Measurements from ENCODE around the gene MPV17.
"Not testable (repeated sequence)": the region's sequence is repeated elsewhere in the genome, so short reads cannot be mapped to it uniquely, and the experiment has no call there.

MPV17 gene

DNA sequence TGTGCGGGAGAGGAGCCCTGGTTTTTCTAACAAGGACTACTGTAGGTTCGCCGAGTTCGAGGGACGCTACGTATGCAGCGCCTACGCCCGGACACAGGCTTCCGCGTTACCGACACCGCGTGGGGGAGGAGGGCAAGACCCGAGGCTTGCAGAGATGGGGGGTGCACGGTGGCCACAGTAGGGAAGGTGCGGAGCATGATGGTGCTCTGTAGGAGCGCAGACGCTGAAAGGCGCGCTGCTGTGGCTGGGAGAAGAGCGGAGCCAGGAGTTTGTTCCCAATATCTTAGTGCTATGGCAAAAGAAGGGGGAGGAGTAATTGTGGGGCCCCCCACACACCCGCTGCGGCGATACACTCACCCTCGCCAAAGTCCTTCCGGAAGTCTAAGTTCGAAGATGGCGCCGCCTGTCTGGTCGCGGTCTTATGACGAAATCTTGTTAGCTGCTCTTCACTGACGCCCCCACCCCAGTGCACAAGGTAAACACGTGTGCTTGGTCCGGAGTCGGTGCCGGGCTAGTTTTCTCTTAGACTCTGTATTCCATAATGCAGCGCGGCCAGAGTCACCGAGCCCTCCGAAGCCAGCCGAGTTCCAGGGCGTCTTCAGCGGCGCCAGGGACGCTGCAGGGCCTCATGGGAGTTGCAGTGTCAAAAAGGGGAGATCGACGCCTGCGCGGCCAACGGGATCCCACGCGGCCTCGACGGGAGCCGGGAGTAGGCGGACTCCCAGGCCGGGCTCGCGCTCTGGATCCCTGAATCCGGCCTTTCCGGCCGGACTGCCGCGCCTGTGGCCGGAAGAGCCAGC, 33.7 kb upstream of the MPV17 start, which contains the start of gene GTF3C2:
GTF3C2 (minus strand) TSS at position 383 of the 800 bp plus-strand sequence. CDS start 13,210 bp downstream, outside the sequence.
- TF ChIP-seq, protein P1, sequence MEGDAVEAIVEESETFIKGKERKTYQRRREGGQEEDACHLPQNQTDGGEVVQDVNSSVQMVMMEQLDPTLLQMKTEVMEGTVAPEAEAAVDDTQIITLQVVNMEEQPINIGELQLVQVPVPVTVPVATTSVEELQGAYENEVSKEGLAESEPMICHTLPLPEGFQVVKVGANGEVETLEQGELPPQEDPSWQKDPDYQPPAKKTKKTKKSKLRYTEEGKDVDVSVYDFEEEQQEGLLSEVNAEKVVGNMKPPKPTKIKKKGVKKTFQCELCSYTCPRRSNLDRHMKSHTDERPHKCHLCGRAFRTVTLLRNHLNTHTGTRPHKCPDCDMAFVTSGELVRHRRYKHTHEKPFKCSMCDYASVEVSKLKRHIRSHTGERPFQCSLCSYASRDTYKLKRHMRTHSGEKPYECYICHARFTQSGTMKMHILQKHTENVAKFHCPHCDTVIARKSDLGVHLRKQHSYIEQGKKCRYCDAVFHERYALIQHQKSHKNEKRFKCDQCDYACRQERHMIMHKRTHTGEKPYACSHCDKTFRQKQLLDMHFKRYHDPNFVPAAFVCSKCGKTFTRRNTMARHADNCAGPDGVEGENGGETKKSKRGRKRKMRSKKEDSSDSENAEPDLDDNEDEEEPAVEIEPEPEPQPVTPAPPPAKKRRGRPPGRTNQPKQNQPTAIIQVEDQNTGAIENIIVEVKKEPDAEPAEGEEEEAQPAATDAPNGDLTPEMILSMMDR (IDR thresholded peaks at IDR 0.05; ENCODE audit: low read depth, low read length) = no peak
- peak within 1 kb of the TSS; percentile 82 for H3K4me3 ChIP-seq (ENCODE audit: low read depth, low read length)

DNA sequence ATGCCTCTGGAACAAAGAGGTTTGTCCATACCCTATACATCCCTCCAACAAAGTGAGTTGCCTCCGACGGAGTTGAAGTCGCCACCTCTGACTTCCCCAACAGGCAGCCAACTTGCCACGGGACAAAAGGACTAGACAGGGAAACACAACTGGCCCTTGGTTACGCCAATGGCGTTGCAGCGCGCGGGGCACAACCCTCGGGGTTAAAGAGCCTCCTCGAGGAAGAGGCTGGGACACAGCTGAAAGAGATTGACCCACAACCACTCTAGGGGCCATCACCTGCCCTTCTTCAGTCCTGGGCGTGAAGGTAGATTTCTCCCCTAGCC, 33.1 kb upstream of the MPV17 start:
- TF ChIP-seq, protein P1 (IDR thresholded peaks at IDR 0.05; ENCODE audit: low read depth, low read length) = no peak
- H3K4me3 ChIP-seq (ENCODE audit: low read depth, low read length) = peak overlapping the region; percentile 82

DNA sequence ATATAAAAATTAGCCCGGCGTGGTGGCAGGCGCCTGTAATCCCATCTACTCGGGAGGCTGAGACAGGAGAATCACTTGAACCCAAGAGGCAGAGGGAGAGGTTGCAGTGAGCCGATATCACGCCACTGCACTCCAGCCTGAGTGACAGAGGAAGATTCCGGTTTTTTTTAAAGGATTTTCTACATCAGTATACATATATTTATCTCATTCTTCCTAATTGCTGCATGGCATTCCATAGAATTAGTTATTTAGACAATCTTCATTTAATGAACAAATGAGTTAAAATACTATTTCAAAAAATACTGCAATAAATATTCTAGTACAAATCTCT, 31.7 kb upstream of the MPV17 start:
- TF ChIP-seq, protein P1 (IDR thresholded peaks at IDR 0.05; ENCODE audit: low read depth, low read length) = no peak
- H3K4me3 ChIP-seq (ENCODE audit: low read depth, low read length) = no peak overlapping the region

DNA sequence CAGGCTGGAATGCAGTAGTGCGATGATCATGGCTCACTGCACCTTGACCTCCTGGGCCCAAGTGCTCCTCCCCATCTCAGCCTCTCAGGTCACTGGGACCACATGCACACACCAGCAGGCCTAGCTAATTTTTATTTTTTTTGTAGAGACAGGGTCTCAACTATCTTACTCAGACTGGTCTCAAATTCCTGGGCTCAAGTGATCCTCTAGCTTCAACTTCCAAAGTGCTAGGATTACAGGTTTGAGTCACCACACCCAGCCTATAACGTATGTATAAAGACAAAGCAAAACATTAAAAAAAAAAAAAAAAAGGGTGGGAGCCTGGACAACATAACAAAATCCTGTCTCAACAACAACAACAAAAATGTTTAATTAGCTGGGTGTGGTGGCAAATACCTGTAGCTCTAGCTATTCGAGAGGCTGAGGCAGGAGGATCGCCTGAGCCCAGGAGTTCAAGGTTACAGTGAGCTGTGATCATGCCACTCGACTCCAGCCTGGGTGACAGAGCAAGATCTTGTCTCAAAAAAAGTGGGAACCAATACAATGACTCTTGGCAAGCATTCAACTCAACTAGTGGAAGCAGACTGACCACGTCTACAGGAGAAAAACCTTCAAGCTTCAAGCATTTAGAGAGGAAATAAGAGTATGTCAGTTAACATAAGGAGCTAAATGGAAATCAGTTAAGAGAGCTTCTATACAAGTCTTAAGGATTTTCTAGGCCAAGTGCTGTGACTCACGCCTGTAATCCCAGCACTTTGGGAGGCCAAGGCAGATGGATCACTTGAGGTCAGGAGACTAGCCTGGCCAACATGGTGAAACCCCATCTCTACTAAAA, 31.1 kb upstream of the MPV17 start:
- TF ChIP-seq, protein P1 (IDR thresholded peaks at IDR 0.05; ENCODE audit: low read depth, low read length) = no peak
- H3K4me3 ChIP-seq (ENCODE audit: low read depth, low read length) = no peak overlapping the region

DNA sequence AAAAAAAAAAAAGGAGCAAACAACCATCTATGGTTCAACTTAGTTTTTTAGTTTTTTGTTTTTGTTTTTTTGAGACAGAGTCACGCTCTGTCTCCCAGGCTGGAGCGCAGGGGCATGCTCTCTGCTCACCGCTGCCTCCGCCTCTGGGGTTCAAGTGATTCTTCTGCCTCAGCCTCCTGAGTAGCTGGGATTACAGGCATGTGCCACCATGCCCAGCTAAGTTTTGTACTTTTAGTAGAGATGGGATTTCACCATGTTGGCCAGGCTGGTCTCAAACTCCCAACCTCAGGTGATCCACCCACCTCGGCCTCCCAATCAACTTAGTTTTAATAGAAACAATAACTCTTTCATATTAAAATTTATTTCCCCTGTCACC, 30.5 kb upstream of the MPV17 start:
- H3K4me3 ChIP-seq (ENCODE audit: low read depth, low read length) = not testable (repeated sequence)

DNA sequence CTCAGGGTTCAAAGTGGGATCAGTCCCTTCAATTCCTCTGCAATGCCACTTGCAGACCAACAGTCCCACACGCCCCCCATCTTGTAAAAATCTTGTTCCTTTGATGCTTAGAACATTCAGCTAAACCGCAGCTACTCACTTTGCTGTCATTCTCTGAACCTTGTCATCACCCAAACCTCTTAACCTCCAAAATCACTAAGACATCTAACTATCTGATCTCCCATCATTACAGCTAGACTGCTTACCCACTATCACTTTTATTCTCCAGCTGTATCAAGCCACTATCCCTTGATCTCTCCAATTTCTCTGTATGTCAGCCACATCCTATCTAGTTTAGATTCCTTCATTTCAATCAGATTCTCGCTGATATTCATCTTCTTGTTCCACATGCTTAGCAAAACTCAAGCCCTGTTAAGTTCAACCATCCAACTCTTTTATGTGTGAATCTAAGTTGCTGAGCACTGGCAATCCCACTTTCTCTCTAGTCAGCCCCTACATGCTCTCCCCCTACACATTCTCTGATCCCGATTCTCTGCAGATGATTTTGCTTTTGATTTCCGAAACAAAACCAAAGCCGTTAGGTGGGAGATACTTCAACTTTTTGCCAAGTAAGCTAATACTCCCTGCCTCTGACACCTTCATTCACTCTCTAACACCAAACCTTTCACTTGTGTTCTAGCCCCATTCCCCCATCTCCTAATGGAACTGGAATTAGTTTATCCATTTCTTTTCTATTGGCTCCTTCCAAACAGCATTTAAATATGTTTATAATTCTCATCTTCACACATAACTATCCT, 29.1 kb upstream of the MPV17 start:
- H3K4me3 ChIP-seq (ENCODE audit: low read depth, low read length) = no peak overlapping the region
- TF ChIP-seq, protein P1 (IDR thresholded peaks at IDR 0.05; ENCODE audit: low read depth, low read length) = no peak

DNA sequence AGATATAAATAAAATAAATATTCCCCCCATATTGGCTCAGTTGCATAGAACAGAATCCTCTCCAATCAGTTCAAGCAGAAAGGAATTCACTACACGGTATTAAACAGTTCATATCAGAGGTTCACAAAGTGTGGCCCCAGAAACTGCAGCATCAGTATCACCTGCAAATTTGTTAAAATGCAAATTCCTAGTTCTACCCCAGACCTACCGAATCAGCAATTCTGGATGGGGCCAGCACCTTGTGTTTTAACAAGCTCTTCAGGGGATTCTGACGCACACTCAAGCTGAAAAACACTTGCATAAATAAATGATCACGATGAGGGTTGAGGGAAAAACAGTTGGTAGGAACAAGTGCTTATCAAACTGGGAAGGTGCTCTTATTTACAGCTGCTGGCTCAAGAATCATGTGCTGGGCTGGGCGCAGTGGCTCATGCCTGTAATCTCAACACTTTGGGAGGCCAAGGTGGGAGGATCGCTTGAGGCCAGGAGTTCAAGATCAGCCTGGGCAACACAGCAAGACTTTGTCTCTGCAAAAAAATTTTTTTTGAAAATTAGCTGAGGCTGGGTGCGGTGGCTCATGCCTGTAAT, 27.3 kb upstream of the MPV17 start:
- TF ChIP-seq, protein P1 (IDR thresholded peaks at IDR 0.05; ENCODE audit: low read depth, low read length) = no peak
- H3K4me3 ChIP-seq (ENCODE audit: low read depth, low read length) = no peak overlapping the region

Data from WI38 (cell line).